Stimulated activated CD8-positive, alpha-beta memory T cell treated with anti-CD3 and anti-CD28 coated beads, Interleukin-15, amount 100 ng/mL, for 1 hour (primary cell): ENCODE results near the gene DUS2.
"Not testable (repeated sequence)": the region's sequence is repeated elsewhere in the genome, so short reads cannot be mapped to it uniquely, and the experiment has no call there.

Source experiments
- DNase-seq: peaks from one replicate; pipeline ENCODE4 v3.0.0-alpha.2; 2020; ENCODE audit warnings: low read depth

DUS2 gene

DNA sequence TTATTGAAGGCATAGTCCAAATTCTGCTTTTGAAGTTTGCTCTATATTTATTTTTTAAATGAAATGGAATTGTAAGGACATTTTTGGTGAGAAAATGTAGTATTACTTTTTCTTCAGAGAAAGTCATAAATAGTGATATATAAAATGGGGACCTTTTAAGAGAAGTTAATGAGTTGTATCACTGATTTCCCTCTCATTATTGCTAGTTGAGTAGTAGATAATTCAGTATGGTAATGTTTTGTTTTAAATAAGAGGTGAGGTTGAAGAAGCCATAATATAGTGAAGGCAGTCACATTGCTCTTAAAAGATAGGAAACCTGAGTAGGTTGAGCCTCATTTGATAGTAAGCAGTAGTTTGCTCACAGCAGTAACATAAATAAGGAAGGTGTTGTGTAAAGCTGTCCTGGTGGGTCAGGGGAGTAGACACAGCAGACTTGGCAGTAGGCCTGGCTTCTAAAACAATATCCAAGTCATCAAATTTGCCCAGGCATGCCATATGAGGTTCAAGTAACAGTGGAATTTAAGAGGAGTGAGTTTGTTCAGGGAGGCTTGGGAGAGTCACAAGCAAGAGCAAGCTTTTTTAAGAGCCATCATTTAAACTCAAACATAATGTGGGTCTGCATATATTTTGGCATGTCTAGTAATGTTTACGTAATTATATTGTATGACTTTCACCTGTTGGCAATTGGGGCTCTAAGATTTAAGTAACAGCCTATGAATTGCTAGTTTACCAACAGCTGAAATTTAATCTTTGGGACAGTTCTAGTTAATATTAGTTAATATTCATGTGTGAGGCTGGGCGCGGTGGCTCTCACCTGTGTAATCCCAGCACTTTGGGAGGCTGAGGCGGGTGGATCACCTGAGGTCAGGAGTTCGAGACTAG, 68.5 kb downstream of the DUS2 start:
- DNase-seq = no peak

DNA sequence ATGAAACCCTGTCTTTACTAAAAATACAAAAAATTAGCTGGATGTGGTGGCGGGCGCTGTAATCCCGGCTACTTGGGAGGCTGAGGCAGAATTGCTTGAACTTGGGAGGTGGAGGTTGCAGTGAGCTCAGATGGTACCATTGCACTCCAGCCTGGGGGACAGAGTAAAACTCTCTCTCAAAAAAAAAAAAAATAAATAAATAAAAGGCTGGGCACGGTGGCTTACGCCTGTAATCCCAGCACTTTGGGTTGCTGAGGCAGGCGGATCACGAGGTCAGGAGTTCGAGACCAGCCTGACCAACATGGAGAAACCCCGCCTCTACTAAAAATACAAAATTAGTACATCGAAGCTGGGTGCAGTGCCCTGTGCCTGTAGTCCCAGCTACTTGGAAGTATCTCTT, 69.2 kb downstream of the DUS2 start:
- DNase-seq = not testable (repeated sequence)

DNA sequence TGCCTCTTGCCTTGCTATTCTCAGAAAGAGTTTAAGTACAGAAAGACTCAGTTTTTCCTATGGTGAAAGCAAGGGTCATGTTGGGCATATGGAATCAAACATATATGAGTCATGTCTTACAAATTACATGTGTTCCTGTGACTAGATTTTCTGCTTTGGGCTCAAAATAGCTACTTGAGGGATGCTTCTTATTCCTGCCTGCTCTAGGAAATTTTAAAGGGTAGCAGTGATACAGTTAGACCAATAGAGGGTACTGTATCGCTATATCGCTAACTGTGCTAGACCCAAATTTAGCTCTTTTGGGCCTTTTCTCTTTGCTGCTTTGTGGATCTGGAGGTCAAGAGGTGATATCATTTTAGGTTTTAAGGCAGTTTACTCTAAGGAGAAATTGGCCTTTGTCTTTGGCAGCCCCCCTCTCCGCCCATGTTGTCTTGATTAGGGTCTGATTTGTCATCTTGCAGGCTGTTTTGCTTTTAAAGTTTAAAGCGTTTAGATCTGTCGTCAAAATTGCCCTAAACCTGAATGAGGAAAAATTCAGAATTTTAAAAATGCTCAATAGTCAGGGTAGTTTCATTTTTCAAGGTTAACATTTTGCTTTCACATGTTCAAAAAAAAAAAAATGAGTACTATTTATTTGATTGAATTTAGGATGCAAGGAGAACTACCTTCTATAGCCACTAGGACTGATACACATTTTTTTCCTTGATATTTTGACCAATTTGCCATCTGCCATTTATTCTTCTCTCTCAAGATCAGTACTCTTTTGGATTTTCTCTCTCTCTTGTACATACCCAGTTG, 70.9 kb downstream of the DUS2 start:
- DNase-seq = no peak

DNA sequence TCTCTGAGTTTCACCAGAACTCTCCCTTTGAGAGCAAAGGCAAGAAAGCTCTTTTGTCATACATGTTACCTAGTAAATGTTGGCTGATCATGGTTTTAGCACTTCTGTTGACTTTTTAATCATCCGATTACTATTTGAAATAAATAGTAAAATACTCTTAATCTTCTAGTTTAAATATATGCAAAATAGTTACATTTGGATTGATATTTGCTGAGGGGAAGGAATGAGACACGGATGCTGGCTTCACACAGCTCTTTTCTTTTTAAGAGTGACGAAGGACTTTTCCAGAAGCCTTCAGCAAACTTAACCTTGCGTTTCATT, 71.5 kb downstream of the DUS2 start:
- no peak for DNase-seq

DNA sequence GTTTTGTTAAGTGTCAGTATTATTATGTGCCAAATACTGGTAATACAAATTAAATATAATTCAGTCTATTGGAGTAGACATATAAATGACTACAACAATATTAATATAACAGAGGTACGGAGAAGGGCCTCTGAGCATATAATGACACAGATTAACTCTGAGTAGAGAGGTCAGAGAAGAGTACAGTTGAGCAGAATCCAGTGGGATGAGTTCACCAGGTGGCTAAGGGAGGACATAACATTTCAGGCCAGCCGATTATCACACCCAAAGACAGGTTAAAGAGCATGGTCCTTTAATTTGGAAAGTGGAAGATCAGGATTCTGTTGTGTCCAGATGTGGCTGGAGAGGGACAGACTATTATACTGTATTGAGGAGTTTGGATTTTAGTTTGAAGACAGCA, 73.4 kb downstream of the DUS2 start:
- DNase-seq = no peak

DNA sequence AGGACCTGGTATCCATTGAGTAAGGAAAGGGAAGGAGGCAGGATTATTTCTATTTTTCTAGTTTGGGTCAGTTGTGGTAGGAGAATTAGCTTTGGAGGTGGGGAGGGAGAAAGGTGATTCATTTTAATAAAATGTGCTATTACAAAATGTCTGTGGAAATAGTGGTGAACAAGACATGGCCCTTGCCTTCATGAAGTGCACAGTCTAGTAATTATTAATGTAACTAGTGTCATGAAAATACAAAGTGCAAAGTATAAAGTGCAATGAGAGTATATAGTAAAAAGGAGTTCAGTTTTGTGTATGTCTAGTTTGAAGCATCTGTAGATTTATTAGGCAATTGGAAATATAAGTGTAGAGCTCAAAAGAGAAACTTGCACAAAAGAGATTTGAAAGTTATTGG, 74.0 kb downstream of the DUS2 start:
- no peak for DNase-seq

DNA sequence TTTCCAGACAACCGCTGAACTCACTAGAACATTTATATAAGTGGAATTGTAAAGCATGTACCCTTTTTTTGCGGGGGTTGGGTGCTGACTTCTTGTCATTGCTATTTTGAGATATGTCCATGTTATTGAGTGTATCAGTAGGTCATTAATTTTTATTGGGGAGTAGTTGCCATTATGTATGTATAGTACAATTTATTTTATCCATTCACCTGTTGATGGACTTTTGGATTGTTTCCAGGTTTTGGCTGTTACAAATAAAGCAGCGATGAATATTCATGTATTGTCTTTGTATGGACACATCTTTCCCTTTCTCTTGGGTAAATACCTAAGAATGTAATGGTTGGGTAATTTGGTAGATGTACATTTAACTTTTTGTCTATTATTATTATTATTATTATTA, 74.8 kb downstream of the DUS2 start:
- DNase-seq = no peak

DNA sequence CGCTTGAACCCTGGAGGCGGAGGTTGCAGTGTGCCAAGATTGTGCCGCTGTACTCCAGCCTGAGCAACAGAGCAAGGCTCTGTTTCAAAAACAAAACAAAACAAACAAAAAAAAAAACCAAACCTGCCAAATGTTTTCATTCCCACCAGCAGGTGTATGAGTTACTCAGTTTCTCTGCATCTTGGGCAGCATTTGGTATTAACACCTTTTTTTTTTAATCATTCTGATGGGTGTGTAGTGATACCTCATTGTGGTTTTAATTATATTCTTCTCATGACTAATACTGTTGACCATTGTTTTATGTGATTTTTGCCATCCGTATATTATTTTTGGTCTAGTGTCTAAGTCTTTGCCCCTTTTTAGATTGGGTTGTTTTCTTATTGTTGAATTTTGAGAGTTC, 77.4 kb downstream of the DUS2 start:
- DNase-seq = no peak

DNA sequence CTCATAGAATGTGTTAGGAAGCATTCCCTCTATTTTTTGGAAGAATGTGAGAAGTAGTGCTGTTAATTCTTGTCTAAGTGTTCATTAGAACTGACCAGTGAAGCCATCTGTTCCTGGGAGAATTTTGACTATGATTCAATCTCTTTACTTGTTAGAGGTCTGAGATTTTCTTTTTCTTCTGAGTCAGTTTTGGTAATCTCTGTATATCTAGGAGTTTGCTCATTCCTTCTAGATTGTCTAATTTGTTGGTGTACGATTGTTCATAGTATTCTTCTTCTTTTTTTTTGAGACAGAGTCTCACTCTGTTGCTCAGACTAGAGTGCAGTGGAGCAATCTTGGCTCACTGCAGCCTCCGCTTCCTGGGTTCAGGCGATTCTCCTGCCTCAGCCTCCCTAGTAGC, 82.5 kb downstream of the DUS2 start:
- no peak for DNase-seq

DNA sequence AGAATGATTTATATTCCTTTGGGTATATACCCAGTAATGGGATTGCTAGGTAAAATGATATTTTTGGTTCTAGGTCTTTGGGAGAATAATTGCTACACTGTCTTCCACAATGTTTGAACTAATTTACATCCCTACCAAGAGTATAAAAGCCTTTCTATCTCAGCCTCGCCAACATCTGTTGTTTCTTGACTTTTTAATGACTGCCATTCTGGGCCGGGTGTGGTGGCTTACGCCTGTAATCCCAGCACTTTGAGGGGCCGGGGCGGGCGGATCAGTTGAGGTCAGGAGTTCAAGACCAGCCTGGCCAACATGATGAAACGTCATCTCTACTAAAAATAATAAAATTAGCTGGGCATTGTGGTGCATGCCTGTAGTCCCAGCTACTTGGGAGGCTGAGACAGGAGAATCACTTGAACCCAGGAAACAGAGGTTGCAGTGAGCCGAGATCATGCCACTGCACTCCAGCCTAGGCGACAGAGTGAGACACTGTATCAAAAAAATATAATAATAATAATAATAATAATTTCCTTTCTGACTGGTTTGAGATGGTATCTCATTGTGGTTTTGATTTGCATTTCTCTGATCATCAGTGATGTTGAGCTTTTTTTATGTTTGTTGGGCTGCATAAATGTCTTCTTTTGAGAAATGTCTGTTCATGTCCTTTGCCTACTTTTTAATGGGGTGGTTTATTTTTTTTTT, 84.3 kb downstream of the DUS2 start:
- DNase-seq = not testable (repeated sequence)

DNA sequence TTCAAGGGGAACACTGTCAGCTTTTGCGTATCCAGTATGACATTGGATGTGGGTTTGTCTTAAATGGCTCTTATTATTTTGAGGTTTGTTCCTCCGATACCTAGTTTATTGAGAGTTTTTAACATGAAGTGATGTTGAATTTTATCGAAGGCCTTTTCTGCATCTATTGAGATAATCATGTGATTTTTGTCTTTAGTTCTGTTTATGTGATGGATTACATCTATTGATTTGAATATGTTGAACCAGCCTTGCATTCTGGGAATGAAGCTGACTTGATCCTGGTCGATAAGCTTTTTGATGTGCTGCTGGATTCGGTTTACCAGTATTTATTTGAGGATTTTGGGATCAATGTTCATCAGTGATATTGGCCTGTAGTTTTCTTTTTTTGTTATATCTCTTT, 86.1 kb downstream of the DUS2 start:
- not testable (repeated sequence) for DNase-seq

DNA sequence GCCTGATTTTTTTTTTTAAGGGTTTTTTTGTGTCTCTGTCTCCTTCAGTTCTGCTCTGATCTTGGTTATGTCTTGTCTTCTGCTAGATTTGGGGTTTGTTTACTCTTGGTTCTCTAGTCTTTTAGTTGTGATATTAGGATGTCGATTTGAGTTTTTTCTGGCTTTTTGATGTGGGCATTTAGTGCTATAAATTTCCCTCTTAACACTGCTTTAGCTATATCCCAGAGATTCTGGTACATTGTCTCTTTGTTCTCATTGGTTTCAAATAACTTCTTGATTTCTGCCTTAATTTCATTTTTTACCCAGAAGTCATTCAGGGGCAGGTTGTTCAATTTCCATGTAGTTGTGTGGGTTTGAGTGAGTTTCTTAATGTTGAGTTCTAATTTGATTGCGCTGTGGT, 87.5 kb downstream of the DUS2 start:
- DNase-seq = not testable (repeated sequence)

DNA sequence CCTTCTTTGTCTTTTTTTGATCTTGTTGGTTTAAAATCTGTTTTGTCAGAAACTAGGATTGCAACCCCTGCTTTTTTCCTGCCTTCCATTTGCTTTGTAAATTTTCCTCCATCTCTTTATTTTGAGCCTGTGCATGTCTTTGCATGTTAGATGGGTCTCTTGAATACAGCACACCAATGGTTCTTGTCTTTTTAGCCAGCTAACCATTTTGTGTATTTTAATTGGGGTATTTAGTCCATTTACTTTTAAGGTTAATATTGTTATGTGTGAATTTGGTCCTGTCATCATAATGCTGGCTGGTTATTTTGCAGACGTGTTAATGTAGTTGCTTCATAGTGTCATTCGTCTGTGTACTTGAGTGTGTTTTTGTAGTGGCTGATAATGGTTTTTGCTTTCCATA, 88.3 kb downstream of the DUS2 start:
- DNase-seq = no peak

DNA sequence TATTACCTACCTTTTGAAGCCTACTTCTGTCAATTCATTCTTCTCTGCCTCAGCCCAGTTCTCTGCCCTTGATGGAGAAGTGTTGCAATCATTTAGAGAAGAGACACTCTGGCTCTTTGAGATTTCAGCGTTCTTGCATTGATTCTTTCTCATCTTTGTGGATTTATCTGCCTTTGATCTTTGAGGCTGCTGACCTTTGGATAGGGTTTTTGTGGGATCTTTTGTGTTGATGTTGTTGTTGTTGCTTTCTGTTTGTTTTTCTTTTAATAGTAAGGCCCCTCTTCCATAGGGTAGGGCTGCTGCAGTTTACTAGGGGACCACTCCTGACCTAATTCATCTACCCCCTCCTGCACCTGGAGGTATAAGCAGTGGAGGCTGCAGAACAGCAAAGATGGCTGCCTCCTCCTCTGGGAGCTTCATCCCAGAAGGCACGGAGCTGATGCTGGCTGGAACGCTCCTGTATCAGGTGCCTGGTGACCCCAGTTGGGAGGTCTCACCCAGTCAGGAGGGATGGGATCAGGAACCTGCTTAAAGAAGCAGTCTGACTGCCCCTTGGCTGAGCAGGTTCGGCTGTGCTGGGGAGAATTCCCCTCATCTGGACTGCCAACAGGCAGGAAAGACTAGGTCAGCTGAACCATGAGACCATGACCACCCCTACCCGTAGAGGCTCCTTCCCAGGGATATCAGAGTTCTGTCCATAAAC, 90.1 kb downstream of the DUS2 start:
- no peak for DNase-seq

DNA sequence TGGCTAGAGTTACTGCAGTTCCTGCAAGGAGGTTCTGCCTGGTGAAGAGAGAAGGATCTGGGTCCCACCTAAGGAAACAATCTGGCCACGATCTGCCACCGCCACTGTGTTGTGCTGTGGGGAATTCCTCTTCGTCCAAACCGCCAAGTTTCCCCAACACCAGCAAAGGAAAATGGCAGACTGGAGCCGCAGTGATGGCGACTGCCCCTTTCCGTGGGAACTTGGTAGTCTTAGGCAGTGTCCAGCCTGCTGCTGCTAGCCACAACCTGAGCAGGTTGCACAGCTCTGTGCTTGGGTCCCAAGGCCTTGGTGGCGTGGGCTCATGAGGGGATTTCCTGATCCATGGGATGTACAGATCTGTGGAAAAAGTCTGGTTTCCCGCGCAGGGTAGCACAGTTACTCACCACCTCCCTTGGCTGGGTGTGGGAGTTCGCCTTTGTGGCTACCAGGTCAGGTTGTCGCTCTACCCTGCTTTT, 90.7 kb downstream of the DUS2 start:
- no peak for DNase-seq

DNA sequence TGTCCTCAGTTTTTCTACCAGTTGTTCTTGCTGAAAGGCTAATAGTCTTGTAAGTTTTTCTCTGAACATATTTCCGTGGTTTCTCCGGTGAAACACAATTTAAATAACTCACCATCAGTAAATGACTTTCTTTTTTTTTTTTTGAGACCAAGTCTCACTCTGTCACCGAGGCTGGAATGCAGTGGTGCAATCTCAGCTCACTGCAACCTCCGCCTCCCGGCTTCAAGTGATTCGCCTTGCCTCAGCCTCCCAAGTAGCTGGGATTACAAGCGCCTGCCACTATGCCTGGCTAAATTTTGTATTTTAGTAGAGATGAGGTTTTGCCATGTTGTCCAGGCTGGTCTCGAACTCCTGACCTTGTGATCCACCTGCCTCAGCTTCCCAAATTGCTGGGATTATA, 91.9 kb downstream of the DUS2 start:
- DNase-seq = not testable (repeated sequence)

DNA sequence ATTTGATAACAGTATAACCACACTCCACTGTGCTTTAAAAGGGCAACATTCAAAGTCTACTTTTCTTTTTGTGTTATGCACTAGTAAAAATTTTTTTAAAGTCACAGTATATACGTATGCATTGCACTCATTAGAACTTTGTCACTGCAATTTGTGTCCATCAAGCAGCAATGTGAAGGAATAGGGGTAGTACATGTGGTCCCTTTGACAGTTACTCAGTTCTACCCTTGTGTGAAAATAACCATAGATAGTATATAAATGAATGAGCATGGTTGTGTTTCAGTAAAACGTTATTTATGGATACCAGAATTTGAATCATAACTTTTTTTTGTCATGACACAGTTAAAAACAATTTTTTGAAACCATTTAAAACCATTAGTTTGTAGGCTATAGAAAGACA, 92.8 kb downstream of the DUS2 start:
- no peak for DNase-seq

DNA sequence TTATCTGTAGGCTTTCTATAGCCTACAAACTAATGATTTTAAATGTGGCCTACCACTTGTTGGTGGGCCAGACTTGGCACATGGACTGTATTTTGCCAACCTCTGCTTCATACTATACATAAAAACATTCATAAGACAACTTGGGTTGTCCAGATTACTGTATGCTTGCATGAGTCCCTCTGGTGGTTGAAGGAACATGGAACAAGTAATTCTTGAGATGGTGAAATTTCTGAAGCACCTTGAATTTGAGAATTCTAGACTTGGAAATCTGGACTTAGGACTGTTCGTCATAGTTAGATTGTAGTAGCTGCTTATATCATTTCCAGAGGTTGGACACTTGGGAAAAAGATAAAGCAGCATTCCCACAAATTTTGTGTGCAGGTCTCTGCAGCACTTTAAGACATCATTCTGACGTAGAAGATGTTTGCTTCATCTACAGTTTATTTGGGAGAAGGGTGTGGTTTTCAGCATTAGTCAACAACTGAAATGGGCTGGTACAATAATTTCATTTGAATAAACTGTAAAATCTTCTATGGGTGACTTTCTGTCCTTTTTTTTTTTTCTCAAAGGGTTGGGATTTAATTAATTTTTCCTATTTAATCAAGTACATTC, 93.3 kb downstream of the DUS2 start:
- no peak for DNase-seq

DNA sequence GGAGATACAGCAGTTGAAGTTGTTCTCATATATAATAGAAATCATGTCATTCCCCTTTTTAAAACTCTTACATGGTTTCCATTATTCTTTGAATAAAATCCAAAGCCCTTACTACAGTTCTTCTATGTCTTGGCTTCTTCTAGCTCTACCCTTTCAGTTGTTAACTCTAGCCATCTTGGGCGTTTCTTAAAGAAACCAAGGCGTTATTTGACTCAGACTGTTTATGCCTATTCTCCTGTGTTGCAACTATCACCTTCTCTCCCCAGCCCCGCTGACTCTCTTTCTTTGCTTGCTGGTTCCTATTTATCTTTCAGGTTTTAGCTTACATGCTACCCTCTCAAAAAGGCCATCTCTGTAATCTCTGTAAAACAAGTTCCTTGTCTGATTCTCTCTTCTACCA, 94.8 kb downstream of the DUS2 start:
- no peak for DNase-seq

DNA sequence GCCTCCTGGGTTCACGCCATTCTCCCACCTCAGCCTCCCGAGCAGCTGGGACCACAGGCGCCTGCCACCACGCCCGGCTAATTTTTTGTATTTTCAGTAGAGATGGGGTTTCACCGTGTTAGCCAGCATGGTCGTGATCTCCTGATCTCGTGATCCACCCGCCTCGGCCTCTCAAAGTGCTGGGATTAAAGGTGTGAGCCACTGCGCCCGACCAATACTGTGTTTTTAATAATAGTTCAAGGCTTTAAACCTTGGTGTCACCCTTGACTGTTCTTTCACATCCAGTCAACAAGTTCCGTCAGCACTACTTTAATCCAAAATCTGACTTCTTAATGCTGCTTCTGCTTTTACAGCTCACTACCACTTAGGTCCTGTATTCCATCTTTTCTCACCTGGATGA, 95.9 kb downstream of the DUS2 start:
- DNase-seq = not testable (repeated sequence)

DNA sequence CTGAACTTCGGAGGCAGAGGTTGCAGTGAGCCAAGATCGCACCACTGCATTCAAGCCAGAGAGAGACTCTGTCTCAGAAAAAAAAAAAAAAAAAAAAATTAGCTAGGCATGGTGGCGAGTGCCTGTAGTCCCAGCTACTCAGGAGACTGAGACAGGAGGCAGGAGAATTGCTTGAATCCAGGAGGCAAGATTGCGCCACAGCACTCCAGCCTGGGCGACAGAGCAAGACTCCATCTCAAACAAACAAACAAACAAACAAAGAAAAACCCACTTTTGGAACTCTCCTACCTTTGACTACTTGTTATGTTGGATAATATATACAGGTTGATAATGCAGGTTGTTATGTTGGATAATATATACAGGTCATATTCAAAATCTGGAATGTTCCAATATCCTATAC, 97.4 kb downstream of the DUS2 start:
- not testable (repeated sequence) for DNase-seq

DNA sequence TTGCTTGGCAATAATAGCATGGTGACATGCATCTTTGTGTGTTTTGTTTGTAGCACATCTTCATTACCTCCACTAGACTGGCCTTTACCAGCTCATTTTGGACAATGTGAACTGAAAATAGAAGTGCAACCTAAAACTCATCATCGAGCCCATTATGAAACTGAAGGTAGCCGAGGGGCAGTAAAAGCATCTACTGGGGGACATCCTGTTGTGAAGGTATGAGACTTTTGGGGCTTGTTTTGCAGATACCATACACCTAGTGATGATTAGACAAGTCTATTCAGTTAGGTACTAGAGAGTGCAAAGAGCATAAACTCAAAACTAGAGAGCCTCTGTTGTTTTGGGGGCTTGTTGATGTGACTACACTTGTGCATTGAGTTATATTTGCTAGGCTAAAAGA, 103.3 kb downstream of the DUS2 start:
- no peak for DNase-seq
